Activated CD8-positive, alpha-beta memory T cell treated with anti-CD3 and anti-CD28 coated beads, Interleukin-2, amount 50 U/mL, for 1 hour (primary cell): ENCODE results near the gene DLX3.

Source experiments
- DNase-seq: peaks from one replicate; pipeline ENCODE4 v3.0.0-alpha.2; 2020; ENCODE audit errors: extremely low read depth

DLX3 gene

DNA sequence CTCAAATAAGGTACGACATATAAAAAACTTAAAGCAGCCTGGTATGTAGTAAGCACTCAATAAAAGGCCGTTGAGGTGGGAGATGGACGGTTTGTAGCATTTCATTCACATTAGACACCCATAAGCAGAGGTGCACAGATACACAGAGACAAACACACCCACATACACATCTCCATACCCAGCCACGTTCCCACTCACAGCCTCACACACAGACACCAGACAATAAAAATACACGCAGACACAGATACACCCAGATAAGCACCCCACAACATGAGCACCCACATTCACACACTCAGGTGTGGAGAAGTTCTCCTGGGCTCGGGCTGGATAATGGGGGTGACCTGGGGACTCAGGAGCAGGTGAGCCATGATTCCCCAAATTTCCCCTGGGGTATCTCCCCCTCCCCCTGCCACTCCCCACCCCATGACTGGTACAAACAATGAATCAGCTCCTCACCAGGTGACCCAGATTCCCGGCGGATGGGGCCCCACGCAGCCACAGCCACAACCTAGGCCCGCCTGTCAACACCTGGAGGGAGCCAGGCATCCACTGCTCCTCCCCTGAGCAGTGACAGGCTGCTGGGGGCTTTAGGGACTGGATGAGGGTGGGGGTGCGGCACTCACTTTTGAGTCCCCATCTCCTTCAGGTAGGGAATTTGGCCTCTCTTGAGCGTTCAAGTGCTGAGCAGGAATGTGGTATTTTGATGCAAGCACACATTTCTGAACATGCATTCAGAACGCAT, 2.7 kb downstream of the DLX3 start:
- DNase-seq: no peak

DNA sequence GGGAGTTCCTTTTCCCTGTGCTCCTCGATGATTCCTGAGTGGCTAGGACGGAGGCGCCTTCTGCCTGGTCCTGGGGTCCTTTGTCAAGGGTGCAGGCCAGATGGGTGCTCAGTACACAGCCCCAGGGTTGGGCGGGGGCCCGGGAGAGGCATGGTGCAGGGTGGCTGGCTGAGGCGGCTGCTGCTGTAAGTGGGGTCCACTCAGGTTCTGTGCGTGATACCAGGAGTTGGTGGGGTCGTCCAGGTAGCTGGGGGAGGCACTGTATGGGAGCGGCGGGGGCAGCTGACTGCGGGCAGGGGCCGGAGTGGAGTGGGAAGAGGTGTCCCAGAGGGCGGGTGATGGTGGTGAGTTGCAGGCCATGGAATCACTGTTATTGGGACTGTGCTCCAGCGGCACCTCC, 3.6 kb downstream of the DLX3 start:
- DNase-seq: no peak

GRCh38 chr17:49990921-49991320, 4.1 kb downstream of the DLX3 start:
- no peak for DNase-seq

DNA sequence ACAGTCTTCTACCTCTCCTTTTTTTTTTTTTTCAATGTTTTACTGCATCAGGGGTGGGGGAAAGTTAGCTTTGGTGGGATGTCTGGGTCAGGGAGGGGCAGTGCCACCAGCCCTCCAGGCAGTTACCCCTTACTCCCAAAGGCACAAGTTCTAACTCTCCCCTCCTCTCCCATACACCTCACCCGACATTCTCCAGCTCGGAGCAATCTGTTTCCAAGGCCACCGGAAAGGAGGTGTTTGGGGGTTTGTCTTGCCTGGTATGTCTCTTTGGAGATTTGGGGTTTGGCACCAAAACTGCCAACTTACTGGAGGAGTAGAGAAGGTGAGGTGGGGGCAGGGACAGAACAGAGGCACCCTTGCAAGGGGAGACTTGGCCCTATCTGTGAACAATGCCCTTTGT, 4.7 kb downstream of the DLX3 start:
- no peak for DNase-seq

GRCh38 chr17:49989518-49989880, 5.5 kb downstream of the DLX3 start:
- no peak for DNase-seq

DNA sequence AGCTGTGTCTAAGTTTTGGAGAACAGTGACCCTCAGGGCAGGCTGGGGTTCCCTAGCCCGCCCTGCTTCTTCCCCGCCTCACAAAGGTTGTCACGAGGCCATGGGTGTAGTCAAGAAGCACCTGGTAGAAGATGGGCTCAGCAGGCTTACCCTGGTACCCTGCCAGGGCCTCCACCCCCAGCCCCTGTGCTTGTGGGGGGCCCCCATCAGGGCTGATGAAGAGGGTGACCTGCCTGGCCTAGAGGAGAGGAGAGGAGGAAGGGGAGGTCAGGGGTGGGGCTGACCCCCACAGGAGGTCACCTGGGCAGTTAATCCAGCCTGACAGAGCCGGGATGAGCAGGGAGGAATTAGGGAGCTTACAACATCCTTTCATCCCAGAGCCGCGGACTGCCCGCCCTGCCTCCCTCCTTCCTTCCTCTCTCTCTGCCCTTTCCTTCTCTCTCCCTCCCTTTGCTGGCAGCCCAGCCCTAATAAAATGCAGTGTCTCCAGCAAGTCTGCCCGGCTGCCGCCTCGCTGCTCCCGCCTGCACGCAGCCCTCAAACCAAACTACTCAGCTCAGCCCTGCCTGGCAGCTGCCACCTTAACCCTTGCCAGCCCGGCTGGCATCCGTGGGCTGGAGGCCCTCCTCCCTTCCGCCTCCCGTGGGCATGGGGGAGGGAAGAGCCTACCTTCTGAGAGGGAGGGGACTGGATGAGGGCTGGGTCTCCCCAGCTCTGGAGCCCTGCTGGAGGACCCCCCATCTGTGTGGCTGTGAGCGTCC, 7.2 kb downstream of the DLX3 start:
- DNase-seq: no peak

DNA sequence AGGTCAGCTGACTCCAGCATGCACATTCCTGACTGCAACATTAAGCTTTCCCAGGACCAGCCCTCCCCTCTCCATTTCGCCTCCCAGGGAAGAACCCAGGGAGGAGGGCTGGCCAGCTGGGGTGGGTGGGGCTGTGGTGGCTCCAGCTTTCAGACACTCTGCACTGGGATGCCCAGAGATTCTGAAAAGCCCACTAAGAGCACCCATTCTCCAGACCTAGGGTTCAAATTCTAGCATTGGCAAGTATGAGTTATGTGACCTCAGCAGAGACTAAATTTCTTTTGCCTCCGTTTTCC, 7.8 kb downstream of the DLX3 start:
- DNase-seq: no peak

DNA sequence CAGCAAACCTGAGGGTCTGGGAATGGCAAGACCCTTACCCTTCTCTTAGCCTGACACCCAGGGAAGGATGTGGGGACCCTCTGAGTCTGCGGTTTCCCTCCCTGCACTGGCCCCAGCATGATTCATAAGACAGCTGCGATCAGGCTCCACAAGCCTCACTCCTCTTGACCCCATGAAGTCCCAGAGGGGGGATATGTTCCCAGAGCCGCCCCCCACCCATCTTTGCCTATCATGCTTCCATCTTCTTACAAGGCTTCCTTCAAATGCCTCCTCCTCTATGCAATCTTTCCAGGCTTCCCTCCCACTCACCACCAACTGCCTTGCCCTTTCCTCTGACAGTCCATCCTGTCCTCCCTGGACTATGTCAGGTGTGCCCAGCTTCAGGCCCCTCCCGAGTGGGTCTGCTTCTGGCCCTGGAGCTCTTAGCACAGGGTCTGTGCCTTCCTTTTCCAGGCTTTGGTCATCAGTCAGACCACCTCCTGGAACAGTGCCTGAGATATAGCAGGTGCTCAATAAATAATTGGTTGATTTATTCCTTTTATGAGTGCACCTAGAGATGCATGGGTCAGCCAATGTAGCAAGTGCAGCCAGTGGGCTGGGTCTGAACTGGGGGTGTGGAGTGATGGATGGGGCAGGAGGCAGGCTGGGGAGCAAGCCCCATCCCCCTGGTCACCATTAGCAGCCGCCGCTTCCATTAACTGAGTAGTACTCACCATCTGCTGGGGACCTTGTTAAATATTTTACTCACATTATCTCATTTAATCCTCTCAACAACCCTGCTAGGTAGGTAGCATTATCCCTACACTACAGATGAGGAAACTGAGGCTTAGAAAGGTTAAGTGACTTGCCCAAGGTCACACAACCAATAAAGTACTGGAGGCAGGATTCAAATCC, 8.4 kb downstream of the DLX3 start:
- no peak for DNase-seq

DNA sequence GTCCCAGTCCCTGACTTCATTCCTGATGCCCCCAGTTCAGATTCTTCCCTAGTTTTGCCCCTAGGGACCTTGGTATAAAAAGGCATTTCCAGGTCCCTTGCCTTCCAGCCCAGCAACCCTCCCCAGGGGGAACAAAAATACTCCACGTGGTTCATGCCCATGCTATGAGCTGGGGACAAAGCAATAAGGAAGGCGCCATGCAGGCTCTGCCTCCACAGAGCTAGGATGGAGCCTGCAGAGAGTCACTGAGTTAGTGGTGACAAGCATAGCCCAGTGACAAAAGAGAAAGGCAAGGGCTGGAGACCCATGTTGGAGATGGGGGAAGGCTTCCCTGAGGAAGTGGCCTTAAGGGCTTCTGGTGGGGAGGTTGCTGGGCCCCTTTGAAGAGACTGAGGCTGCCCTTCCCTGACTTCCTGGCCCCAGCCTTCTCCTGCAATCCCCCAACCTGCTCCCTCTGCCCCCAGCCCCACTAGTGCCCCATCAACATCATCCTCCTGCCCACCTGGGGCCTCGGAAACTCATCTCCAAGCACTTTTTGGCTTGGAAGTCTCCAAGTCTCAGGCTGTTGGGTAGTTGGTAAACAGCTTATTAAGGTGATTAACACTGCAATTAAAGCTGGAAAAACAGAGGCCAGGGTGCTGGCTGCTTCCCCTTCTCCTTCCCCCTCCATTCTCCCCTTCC, 9.6 kb downstream of the DLX3 start:
- DNase-seq: no peak

- DNase-seq: no peak
These were observed 10.2 kb downstream of the DLX3 start for GRCh38 chr17:49984776-49985175.

- no peak for DNase-seq
These were observed 10.7 kb downstream of the DLX3 start for GRCh38 chr17:49984283-49984682.

DNA sequence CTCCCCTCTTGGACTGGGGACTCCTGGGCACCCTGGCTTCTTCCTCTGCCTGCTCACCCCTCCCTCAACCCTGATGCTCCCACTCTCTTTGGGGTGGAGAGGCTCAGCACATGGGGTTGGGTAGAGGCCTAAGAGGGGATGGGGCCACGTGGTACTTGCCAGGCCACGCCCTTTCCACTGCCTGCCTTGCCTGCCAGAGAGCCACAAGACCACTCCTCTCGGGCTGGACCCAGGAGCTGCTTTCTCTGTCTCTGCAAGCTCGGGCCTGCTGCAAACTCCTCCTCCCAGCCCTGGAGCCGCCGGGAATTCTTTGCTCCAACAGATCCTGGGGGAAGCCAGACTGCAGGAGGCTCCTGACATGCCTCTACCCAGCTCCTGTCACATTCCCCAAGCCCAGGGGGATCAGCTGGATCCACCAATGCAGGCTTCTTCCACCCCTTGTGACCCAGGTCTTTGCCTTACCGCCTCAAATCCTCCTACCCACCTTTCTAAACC, 14.3 kb downstream of the DLX3 start:
- no peak for DNase-seq

DNA sequence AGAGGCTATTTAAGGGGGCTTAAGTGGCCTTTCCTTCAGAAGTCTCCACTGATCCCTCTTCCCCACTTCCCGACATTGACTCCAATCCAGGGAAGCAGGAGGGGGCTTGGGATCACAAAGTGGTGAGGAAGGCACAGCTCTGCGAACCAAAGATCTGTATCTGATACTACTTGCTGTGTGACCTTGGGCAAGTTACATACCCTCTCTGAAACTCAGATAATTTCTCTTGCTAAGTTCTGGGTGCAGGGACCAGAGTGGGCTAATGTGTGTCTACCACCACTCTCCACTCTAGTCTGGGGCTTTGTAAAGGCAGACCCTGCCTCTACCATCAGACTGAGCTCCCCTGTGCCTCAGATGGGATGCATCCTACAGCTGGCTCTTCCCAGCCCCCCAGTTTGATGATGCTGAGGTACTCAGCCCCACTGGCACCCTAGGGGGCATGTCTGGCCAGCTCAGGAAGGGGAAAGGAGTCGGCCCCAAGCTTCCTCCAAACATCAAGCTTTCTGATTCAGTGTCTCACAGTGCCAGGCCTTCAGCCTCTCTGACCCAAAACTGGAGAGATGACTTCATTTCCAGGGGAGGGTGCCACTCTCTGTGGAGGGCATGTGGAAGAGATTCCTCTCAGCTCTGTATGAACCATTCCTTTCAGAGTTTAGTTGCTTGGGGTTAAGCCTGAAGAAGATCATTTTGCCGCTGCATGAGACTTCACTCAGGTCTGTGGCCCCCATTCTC, 15.1 kb downstream of the DLX3 start:
- DNase-seq: no peak

DNA sequence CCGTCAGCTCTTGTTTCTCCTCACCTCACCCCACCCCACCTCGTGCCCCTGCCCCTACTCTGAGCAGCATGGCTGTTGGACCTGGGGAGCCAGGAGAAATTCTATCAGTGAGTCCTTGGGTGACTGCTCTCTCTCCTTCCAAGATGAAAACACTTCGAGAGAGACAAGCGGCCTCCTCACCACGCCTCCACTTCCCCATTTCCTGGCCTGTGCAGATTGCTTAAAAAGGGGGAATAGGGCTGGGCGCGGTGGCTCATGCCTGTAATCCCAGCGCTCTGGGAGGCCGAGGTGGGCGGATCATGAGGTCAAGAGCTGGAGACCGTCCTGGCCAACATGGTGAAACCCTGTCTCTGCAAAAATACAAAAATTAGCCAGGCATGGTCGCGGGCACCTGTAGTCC, 16.5 kb downstream of the DLX3 start:
- DNase-seq: no peak

DNA sequence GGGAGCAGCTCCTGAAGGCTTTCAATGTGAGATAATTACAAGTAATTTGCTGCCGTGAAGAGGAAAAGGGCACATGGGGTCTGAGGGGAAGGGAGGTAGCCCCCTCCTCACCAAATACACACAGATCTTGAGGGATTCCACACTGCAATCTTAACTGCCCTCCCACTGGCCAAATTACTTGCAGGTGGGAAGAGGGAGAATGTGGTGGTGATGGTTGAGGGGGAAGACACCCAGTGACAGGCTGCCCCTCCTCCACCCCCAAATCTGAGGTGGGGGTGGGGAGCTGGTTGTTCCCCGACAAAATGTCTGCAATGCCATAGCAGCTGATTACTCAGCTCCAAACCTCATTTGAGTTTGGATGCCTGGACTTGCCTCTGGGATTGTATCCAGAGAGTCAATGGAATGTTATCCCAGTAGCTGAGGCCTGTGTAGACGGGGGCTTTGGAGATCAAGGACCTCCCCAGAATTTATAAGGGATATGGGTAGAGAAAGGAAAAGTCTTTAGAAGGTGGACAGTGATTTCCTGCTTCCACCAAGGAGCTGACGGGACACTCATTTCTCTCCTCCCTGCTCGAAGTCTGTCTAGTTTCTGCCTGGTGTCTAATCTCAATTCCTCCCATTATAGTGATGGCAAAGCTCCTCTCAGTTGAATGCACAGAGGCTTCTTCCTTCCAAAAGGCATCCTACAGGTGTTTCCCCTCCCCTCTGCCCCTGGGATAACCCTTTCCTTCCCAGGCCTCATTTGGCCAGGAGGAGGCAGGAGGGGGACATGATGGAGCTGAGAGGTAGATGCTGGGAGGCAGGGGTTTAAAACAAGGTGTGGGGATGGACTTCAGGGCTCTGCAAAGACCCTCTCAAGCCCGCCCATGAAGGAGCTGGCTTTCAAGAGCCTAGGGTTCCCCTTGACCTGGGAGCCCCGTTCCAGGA, 17.3 kb downstream of the DLX3 start:
- DNase-seq: no peak

- DNase-seq: no peak
These were observed 18.2 kb downstream of the DLX3 start for GRCh38 chr17:49976828-49977202.

DNA sequence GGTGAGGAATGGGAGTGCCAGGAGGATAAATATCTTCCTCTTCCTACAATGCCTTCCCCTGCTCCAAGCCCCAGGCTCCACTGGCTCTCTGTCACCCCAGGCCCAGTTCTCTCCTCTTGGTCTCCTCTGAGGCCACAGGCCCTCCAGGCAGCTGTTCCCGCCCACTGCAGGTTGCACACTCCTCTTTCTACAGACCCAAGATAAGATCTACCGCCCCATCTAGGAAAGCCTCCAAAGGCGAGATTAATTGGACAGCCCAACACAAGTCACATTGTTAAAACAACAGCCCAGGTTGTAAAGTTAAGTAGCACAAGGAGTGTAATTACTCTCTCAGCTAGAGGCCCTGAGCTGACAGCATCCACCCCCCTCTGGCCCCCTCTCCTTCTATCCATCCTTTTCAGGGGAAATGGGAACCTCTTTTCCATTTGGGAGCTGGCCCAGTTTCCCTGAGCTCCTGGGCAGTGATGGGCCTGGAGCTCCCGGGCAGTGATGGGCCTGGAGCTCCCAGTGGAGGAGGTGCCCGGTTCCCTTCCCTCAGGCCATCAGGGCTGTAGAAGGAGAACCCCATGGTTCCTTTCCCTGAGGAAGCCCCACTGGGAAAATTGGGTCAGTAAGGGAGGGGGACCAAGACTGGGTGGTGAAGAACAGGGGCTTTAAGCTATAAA, 18.7 kb downstream of the DLX3 start:
- no peak for DNase-seq

GRCh38 chr17:49975531-49975930, 19.5 kb downstream of the DLX3 start:
- no peak for DNase-seq

DNA sequence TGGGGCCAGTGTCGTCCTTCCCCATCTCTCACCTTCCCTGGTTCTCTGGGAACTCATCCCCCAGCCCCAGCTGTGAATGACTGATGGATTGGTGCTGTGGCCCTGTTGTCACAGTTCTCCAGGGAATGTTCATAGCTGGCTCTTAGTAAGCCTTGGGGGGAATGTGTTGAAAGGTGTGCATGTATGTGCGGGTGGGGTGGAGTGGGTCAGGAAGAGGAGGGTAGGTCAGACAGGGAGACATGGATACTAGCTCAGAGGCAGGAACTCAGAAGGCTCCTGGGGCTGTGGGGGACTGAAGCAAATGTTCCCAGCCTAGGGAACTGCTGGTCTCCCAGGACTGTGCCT, 21.8 kb downstream of the DLX3 start:
- DNase-seq: no peak
